HG03039 (cell line): ENCODE measurements around the gene TCN2.
"Not testable (repeated sequence)": the region's sequence is repeated elsewhere in the genome, so short reads cannot be mapped to it uniquely, and the experiment has no call there.

ENCODE experiments used
- ATAC-seq: cut with Tn5 transposase; IDR thresholded peaks from one replicate; pipeline ENCODE4 v1.9.1; 2021; ENCODE audit warnings: mild to moderate bottlenecking, moderate library complexity; ENCODE audit not compliant: unreplicated experiment

TCN2 gene

DNA sequence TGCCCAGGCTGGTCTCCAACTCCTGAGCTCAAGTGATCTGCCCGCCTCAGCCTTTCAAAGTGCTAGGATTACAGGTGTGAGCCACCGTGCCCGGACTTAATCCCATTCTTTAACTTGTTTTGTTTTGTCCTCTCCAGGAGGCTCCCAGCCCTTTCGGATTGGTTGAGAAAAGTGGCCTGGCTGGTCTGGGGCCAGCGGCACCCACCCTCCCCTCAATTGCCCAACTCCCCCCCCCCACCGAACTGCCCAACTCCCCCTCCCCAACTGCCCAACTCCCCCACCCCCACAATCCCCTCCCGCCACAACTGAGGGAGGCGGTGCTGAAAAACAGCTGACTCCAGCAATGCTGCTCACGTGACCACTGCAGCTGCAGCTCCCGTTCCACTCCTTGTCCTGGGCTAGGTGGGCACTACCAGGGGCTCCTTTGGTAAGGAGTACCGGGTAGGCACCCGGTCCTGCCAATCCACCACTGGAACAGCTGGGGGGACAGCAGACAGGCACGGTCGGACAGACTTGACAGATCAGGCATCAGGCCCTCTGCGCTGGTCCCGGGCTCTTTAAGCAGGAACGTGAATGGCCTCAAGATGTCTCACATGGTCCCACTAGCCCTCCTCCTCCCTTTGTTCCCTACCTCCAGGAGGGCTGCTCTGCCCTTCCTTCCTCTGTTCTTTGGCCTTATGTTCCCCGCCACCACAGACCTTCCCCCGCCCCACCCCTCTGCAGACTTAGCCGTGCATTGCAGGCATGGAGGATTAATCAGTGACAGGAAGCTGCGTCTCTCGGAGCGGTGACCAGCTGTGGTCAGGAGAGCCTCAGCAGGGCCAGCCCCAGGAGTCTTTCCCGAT, at the start of gene TCN2:
Gene TCN2, plus strand, starts transcription at position 720 of the 845 bp plus-strand sequence. CDS start 158 bp downstream, outside the sequence.
- no peak for ATAC-seq

DNA sequence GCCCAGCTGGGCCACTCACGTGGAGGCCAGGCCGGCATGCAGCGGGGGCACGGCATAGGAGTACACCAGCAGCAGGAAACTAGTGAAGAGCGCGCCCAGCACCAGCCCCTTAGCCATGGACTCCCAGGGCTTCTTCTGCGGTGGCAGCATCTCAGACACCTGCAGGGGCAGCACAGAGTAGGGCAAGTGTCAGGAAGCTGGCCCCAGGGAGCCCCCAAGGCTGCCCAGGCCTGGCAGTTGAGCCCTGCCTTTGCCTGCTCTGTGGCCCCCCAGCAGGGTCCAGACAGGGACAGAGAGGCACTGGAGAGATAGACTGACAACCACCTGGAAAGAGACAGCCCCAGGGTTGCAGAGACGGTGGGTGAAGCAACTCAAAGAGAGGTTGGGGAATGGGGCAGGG, 49.7 kb upstream of the TCN2 start:
- ATAC-seq, result no peak

DNA sequence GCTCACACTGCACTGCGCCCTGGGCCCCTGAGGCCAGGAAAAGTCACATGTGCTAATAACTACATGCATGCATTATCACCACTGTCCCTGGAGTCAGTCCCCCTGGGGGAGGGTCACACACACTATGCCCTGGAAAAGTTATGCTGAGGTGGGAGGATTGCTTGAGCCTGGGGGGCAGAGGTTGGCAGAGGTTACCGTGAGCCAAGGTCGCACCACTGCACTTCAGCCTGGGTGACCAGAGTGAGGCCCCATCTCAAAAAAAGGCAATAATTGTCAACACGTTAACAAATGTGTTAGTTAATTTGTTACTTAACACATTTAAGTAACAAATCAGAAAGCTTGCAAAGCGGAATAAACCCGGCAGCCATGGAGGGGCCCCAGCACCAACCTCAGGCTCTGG, 47.1 kb upstream of the TCN2 start:
- no peak for ATAC-seq

DNA sequence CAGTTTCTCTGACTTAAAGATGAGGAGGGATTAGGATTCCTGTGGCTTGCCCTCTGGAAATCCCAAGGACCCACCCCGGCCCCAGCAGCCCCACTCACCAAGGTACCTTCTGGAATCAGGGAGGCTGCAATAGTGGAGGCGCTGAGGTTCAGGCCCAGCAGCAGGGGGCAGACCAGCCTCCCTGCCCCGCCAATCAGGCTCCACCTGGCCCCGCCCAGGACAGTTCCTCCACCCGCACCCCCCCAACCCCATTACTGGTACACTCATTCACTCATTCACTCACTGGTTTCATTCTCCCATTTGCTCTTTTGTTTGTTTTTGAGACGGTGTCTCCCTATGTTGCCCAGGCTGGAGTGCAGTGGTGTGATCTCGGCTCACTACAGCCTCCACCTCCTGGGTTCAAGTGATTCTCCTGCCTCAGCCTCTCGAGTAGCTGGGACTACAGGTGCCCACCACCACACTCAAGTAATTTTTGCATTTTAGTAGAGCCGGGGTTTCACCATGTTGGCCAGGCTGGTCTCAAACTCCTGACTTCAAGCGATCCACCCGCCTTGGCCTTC, 46.3 kb upstream of the TCN2 start:
- not testable (repeated sequence) for ATAC-seq

DNA sequence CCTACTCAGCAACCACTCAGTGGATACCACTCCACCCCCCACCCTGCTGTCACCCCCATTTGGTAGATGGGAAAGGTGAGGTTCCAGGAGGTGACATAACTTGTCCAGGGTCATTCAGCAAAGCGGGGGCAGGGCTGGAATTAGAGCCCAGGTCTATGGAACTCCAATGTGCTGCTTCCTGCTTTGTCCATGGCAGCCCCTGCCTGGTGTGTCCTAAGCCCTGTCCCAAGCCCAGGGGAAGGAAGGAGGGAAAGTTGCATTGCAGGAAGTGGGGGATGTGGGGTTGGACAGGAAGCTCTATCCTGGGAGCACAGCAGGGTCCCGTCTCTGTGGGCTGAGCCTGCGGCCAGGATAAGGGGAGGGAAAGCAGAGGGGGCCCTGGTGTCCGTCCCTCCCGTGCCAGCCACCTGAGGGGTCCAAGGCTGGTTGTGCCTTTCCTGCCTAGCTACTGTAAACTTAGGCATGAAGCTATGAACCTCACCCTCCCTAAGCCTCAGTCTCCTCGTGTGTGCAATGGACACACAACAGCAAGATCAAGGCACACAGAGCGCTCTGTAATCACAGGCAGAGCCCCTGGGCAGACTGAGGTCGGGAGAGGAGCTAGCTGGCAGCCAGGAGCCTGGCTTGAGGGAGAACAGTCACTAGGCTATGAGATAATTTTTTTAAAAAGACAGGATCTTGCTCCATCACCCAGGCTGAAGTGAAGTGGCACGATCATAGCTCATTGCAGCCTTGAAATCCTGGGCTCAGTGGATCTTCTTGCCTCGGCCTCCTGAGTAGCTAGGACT, 45.4 kb upstream of the TCN2 start:
- ATAC-seq, result no peak

DNA sequence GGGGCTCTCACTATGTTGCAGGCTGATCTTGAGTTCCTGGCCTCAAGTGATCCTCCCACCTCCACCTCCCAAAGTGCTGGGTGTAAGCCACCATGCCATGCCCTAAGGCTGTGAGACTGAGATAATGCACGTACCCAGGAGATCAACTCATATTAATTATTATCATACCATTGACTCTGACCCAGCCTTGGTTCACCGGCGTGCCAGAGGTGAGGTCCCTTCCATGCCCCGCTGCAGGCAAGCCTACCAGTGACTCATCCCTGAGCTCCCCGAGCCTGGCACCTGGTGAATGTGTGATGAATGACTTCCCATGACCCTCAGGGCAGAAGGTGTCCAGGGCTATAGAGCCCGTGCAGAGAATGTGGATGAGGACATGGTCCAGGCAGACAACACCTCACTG, 44.6 kb upstream of the TCN2 start:
- no peak for ATAC-seq

DNA sequence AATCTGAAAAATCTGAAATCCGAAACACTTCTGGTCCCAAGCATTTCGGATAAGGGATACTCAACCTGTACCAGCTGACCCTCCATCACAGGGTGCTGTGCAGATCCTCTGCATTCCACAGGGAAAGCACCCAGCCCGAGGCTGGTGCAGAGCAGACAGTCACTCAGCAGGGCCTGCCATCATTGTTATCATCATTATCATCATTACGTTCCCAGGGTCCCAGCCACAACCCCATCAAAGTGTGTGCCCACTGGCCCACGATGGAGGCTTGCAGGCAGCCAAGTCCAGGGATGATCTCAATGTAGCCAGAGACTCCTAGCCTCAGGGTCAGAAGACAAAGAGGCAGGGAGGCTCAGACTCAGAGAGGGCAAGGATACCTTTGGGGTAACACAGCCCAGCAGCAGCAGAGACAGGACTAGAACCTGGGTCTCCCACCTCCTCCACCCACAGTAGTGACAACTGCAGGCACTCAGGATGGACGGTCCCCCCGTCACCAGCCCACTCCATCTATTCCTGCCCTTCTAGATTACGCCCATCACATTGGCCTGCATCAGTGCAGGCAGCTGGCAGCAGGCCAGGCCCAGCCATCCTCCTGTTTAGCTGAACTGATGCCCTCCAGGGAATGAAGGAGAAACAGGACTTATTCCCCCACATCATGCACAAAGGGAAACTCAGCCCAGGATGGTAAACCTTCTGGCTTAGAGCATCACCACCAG, 42.8 kb upstream of the TCN2 start:
- no peak for ATAC-seq

DNA sequence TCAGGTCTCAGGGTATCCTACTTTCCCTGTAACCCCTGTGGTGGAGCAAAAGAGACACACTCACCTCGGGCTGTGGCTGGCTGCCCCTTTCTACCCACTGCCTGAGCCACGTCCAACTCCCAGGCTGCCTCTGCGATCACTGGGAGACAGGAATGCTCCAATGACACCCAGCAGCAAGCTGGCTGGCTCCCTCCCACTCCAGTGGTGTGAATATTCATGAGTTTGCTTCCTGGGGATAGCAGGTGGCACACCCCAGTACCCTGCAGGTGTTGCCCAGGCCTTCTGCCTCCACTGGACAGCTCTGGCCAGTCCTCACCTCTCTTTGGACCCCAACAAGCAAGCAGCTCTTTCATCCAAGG, 42.2 kb upstream of the TCN2 start:
- no peak for ATAC-seq

DNA sequence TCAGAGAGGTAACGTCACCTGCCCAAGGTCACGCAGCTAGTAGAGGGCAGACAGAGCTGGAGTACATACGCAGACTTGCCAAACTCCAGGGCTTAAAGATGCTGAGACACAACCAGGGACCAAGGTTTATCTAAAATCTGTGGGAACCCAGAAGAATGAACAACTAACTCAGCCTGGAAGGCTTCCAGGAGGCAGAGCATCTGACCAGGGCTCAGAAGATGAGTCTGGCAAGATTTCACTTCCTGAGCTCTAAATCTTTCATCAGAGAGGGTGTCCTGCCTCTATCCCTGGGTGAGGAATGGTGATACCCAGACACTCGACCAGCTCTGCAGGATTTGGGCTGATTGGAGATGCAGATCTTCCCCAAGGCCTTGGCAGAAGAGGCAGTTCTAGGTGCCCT, 41.6 kb upstream of the TCN2 start:
- no peak for ATAC-seq

DNA sequence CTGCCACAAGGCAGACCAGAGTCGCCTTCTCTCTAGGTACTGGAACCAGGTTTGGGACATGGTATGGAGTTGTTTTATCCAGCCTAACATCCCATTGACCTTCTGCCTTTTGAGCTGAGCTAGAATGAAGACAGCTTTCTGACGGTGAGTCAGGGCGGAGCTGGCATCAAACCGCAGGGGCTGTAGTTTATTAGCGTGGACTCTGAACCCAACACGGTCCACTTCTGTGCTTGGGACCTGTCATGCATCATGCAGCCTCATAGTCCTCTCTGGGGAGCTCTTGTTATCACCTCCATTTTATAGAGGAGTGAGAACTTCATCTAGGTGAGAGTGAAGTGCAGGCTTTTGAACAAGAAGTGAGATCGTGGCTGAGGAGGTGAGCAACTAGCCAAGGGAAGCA, 40.8 kb upstream of the TCN2 start:
- ATAC-seq, result no peak

DNA sequence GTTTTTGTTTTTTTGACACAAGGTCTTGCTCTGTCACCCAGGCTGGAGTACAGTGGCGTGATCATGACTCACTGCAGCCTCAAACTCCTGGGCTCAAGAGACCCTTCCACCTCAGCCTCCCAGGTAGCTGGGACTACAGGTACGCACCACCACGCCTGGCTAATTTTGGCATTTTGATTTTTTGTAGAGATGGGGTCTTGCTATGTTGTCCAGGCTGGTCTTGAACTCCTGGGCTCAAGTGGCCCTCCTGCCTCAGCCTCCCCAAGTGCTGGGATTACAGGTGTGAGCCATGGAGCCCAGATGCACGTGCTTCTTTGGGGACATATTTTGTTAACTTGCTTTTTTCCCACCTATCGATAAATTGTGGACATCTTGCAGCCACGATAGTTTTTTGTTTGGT, 39.7 kb upstream of the TCN2 start:
- not testable (repeated sequence) for ATAC-seq

DNA sequence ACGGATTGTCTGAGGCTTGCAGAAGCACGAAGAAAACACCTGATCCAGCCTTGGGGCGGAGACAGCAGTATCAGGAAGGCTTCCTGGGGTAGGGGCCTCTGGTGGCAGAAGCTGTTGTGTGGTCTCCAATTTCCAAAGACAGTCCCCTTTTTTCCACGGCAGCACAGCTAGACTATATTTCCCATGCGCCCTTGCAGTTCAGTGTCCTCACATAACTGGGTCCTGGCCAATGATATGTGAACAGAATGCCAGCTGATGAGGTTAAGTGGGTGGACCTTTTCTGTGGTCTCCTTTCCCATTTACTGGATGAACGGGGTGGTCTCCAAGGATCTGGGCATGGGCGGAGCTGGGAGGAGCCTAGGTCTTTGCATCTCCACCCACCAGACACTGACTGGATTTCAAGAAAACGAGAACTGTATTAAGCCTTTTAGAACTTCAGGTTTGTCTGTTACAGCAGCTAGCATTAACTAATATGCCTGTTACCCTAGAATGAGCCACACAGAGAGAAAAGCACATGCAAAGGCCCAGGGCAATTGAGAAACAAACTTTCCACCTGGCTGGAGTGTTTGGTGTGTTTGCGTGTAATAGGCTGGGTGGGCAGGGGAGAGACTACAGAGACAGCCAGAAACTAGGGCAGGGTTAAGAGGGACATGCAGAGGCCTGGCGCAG, 38.7 kb upstream of the TCN2 start:
- ATAC-seq, result no peak

DNA sequence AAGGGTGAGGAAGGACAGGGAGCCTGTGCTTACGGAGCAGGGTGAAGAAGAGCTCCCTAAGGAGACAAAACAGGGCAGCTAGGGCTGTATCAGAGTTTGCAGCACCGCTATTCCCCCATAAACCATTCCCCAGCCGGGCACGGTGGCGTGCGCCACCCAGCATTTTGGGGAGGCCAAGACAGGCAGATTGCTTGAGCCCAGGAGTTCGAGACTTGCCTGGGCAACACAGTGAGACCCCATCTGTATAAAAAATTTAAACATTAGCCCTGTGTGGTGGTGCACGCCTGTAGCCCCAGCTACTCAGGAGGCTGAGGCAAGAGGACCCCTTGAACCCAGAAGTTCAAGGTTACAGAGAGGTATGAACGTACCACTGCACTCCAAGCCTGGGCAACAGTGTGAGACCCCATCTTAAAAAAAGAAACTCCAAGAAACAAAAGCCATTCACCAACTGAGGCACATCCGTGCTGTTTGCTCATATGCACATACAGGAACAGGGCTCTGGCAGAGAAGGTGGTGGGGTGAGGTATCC, 37.2 kb upstream of the TCN2 start:
- ATAC-seq, result no peak

DNA sequence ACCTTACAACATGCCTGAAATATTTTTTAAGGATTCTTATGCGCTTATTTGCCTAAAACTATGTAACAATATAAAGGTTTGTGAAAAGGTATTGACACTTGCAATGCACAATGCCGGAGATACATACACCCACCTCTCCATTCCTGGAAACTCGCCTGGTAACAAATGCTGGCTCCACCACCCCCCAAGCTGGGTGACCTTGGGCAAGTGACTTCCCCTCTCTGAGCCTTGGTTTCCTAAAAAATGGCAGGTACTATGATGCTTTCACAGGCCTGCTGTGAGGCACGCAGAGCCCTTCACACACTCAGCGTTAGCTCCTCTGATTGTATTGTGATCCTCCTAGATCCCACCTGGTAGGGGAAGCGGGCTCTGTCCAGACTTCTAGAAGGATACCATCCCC, 34.8 kb upstream of the TCN2 start:
- ATAC-seq, result no peak

DNA sequence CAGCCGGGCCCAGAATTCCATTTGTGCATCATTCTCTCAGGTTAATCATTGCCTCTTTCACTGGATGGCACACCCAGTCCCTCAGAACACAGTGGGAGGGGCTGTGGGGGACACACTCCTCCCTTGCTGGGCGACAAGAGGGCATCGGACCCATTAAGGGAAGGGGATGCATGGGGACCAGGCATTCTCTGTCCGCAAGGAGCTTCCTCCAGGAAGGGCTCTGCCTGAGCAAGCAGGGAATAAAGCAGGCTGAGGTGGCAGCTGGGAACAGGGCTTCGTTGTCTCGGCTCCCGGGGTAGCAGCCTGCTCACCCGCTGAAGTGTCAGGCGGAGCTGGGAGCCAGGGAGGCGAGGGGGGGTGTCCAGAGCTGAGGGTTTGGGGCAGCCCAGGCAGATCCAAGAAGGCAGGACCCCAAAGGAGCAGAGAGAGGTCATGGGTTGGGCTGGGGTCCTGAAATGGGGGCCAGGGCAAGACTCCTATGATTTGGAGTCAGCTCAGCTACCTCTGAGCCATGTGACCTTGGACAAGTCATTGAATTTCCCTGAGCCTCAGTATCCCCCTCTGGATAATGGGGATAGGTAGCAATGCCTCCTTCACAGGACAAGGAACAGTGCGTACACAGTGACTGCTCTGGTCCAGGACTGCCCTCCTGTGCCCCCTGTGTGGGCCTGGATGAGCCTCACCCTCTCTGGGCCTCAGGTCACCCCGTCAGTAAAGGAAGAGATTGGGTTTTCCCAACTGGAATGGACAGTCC, 34.0 kb upstream of the TCN2 start:
- no peak for ATAC-seq

DNA sequence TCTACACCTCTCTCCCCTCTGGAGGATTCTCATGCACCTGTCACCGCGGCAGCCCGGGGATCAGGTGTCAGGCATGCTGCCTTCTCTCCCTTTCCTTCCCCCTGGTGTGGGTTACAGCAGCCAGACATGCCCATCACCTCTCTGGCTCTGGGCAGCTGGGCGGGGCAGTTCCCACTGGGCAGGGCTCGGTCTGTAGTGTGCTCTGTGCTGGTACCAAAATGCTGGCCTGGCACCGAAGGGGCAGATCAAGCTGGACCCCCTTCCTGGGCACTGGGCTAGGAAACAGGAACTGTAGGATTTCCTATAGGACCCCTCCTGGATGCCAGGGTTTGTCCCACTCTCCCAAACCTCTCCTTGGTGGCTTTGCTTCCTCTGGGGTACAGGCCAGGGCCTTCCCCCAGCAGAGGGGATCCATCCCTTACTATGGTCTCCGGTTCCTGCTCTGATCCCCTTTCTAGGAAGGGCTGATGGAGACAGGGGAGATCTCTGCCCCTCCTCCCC, 33.3 kb upstream of the TCN2 start:
- no peak for ATAC-seq

DNA sequence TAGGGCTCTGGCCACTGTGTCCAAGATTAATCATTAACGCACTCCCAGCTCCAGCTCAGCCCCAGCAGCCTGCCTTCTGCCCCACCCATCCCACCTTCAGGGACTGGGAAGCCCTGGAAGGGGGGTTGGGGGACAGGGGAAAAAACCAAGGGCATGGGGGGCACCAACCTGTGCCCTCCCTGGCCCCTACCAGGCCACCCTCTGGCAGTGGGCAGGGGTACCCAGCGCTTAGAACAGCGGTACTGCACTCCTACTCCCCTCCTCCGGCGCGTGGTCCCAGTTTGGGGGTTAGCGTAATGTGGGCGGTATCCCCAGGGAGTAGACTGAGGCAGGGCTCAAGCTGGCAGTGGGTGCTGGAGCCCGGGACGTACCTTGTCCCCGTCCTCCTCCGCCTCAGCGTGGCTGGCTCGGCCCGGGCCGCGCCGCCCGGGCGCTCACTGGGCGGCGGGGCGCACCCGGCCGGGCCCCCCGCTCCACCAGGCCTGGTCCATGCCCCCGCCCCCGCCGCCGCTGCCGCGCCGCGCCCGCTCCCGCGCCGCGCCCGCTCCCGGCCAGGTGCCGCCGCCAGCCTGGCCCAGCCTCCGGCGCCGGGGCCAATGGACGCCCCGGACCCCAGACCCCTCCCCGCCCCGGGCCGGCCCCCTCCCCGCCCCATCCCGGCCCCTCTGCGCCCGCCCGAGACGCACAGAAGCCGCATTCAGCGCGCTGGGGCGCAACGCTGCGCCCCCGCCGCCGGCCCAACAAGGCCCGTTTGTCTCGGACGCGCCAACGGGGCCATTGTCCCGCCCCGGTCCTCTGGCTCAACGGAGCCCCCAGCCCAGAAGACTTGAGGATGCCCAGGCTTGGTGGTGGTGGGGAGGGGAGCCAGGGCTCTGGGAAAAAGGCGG, 32.6 kb upstream of the TCN2 start, which contains the start of gene GAL3ST1:
Gene GAL3ST1, minus strand, starts transcription at position 571 of the 887 bp plus-strand sequence. CDS start 17,273 bp downstream, outside the sequence.
- ATAC-seq, result no peak

DNA sequence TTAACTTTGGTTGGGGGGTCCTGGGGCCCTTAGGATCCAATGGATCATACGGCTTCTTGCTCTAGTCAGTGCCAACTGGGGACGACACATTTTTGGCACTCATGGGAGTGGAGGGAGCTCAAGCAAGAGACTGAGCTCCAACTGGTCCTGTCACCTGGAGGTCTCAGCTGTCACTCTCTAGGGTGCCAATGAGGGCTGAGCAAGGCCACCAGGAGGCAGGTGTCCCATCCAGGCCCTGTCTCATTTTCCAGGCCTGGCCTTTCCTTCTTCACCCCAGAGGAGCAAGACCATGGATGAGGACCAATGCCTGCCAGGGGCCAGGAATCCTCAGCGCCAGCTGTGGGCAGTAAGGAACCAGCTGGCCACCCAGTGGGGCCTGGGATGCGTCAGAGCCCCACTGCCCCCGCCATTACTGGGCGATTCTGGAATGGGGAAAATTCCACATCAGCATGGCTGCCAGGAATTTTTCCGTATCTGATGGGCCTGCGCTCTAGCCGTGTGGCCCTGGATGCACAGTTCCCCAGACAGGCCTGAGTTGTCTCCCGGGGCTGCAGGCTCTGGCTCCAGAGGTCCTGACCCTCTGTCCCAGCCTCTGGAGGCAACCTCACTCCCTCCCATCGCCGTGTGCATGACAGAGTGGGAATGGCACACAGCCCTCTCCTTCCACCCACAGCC, 31.8 kb upstream of the TCN2 start:
- no peak for ATAC-seq
